Stimulated activated CD4-positive, alpha-beta T cell treated with anti-CD3 and anti-CD28 coated beads, Interleukin-4, amount 100 ng/mL, for 24 hours (primary cell): Measurements from ENCODE around the gene FOXJ3.
A peak's percentile ranks its signal among the peaks of the same experiment; 100 is the strongest.

Experiments used
- DNase-seq: peaks from one replicate; pipeline ENCODE4 v3.0.0-alpha.2; 2020

The FOXJ3 gene

DNA sequence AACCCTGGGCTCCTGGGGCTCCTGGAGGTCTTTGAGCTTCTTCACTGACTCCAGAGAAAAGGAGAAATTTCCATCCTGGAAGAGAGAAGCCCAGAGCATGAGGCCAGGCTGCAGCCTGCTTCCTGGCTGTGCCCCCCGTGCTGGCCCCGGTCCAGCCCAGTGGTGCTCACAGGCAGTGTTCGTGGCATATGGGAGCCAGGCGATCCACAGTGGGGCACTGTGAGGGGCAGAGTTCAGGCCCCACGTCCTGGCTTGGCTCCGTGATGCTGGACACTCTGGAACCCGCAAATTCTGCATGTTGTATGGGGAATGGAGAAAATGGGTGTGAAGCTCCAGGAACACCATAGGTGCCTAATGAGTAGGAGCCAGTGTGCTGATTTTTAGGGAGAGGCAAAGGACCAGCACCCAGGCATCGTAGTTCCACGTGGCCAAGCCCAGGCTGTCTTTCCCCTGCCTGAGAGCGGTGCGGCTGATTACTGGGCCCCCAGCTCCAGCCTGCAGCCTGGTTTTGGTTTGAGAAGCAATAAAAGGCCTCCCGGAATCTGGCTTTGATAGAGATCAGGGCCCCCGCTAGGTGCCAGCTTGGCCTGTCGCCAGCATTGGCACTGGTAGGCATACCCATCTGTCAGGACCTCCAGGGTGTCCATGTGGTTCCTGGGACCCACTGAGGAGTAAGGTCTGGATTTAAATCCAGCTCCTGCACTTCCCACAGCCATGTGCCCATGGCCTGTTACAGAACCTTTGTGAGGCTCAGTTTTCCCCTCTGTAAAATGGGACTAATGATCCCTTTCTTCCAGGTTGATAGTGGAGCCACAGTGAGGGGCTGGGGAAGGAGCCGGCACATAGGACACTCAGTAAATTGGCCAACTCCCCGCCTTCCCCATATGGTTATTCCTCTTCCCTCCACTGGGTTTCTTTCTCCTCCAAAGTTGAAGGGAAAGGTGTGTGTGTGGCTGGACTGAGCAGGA, 171.2 kb downstream of the FOXJ3 start:
- DNase-seq, result no peak

GRCh38 chr1:42163114-42163513, 171.9 kb downstream of the FOXJ3 start:
- no peak for DNase-seq

- no peak for DNase-seq
Measured at GRCh38 chr1:42162181-42162580, 172.9 kb downstream of the FOXJ3 start.

DNA sequence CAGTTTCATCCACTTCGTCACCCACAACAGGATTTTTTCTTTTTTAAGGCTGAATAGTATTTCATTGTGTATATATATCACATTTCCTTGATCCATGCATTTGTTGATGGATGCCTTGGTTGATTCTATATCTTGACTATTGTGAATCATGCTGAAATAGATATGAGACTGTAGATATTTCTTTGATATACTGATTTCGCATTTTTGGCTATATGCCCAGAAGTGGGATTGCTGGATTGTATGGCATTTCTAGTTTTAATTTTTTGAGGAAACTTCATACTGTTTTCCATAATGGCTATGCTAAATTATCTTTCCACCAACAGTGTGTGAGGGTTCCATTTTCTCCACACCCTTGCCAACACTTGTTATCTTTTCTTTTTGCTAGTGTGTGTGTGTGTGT, 176.8 kb downstream of the FOXJ3 start:
- no peak for DNase-seq

DNA sequence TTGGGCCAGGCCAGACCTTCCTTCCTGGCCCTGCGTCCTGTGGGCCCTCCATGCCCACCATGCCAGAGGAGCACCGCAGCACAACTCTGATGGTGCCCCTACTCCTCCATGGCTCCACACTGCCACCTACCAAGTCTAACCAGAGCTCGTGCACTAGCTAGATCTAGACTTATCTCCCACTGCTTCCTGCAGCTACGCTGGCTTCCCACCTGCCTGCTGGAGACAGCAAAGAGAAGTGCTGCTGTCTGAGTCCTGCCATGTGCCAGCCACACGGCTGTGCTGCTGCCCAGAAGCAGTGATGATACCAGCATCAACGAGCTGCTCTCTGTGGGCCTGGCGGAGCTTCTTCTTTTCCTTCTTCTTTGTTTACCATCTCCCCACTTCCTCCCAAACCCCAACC, 177.4 kb downstream of the FOXJ3 start:
- DNase-seq, result no peak

- DNase-seq, result no peak
Measured at GRCh38 chr1:42155362-42155761, 179.7 kb downstream of the FOXJ3 start.

DNA sequence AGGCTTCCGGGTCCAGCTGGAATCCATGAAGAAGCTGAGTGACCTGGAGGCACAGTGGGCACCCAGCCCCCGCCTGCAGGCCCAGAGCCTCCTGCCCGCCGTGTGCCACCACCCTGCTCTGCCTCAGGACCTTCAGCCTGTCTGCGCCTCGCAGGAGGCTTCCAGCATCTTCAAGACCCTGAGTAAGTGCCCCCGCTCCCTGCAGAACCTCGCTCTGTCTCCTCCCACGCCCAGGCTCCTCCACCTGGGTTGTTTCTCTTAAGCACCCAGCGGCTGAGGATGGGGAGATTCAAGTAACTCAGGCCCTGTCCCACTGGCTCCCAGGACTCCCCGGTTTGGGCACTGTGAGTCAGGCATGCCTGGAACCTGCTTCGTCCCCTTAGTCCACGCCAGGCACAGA, 180.3 kb downstream of the FOXJ3 start:
- DNase-seq, result no peak

GRCh38 chr1:42153624-42154023, 181.4 kb downstream of the FOXJ3 start:
- DNase-seq, result no peak

GRCh38 chr1:42152907-42153600, 182.0 kb downstream of the FOXJ3 start, which contains the start of gene GUCA2B:
GUCA2B (plus strand) TSS chr1:42153410; CDS start chr1:42153451, 41 bp downstream.
- DNase-seq, result no peak

- no peak for DNase-seq
Measured at GRCh38 chr1:42152119-42152518, 182.9 kb downstream of the FOXJ3 start.

- no peak for DNase-seq
Measured at GRCh38 chr1:42150651-42151050, 184.4 kb downstream of the FOXJ3 start.

GRCh38 chr1:42148166-42148565, 186.9 kb downstream of the FOXJ3 start:
- no peak for DNase-seq

- peak; percentile 73 for DNase-seq
Measured at GRCh38 chr1:42146626-42147320, 188.3 kb downstream of the FOXJ3 start.

- DNase-seq, result no peak
Measured at GRCh38 chr1:42145764-42146625, 189.0 kb downstream of the FOXJ3 start.

DNA sequence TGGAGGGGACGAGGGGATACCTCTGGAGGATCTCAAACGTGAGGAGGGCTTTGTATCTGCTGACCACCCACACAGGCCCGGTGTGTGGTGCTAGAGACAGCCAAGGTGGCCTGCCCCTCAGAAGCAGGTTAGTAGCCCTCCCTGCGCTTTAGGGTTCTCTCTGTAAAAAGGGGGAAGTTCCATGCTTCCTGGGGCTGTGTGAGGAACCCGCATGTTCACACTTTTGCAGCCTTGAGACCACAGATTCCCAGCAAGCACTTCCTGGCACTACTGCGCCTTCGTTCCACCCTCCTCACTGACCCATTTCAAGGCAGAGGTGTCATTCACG, 189.7 kb downstream of the FOXJ3 start:
- no peak for DNase-seq

GRCh38 chr1:42144711-42145388, 190.2 kb downstream of the FOXJ3 start:
- DNase-seq, result no peak

GRCh38 chr1:42143896-42144710, 190.9 kb downstream of the FOXJ3 start:
- DNase-seq, result no peak

DNA sequence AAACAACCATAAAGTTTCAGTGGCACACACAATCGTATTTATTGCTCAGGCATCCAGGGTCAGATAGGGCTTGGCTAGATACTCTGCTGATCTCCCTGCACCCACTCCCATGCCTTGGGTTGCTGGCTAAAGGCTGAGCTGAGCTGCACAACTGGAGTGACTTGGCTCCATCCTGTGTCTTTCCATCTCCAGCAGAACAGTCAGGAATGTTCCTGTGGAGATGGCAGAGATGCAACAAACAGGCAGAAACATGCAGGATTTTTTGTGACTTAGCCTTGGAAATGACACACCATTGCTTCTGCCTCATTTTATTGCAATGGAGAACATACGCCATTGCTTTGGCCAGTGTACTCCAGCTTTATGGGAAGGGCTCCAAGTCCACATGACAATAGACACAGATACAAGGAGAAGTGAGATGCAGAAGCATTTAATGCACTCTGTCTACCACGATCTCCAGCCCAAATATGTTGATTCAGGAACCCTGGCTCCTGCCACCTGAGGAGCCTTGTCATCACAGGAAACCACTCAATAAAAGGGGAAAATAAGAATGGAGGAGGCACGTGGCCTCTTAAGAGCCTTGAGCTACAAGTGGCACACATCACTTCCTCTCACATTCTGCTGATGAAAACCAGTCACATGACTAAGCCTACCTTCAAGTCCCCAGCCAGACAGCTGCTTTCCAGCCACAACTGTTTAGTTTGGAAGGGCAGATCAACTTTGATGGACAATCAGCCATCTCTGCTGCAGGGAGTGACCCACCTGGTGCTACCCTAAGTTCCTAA, 191.9 kb downstream of the FOXJ3 start:
- no peak for DNase-seq

- no peak for DNase-seq
Measured at GRCh38 chr1:42141978-42142377, 193.1 kb downstream of the FOXJ3 start.

DNA sequence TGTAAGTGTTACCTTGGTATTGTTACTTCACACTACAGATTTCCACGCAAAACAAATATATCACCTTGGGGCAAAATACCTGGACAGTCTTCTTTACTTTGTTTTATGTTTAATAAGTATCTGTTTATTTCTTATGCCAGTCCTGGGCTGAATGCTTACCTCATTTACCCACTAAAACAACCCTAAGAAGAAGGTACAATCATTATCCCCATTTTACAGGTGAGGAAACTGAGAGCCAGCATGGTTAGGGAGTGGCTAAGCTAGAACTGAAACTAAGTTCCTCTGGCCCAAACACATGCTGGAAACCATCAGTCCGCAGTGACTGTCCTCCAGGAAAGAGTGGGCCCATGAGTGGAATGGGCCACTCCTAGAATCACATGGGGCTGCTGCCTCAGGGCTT, 194.8 kb downstream of the FOXJ3 start:
- no peak for DNase-seq
